Activated naive CD8-positive, alpha-beta T cell (primary cell): Measurements from ENCODE around the gene PAX8.

ENCODE experiments used
- H3K27ac Mint-ChIP-seq: one replicate; pipeline ENCODE4 v1.8.0; 2021; ENCODE audit warnings: mixed read lengths
- H3K27me3 Mint-ChIP-seq: one replicate; pipeline ENCODE4 v1.8.0; 2021; ENCODE audit warnings: mixed read lengths
- H3K36me3 Mint-ChIP-seq: one replicate; pipeline ENCODE4 v1.8.0; 2021; ENCODE audit warnings: mixed read lengths
- H3K4me1 Mint-ChIP-seq: one replicate; pipeline ENCODE4 v1.8.0; 2021; ENCODE audit warnings: low read depth, mixed read lengths
- H3K4me3 Mint-ChIP-seq: one replicate; pipeline ENCODE4 v1.8.0; 2021; ENCODE audit warnings: mild to moderate bottlenecking, mixed read lengths
- H3K9me3 Mint-ChIP-seq: one replicate; pipeline ENCODE4 v1.8.0; 2021; ENCODE audit warnings: low read depth, mixed read lengths

PAX8 gene

GRCh38 chr2:113178891-113179290, 99.8 kb downstream of the PAX8 start:
- Mint-ChIP-seq H3K27ac (peak overlapping the region; percentile 96), H3K4me3 (peak overlapping the region; percentile 96), H3K36me3 (peaks cover 13% of the 10 kb centered on the region)

GRCh38 chr2:113178069-113178746, 100.5 kb downstream of the PAX8 start:
- Mint-ChIP-seq H3K27me3 (no peaks in the 10 kb centered on the region), H3K4me3 (peak overlapping the region; percentile 96), H3K27ac (peak overlapping the region; percentile 96), H3K9me3 (no peaks in the 10 kb centered on the region), H3K36me3 (peaks cover 11% of the 10 kb centered on the region), H3K4me1 (peaks cover 78% of the 10 kb centered on the region)

More at GRCh38 chr2:113178891-113179290, 99.8 kb downstream of the PAX8 start:
- Mint-ChIP-seq H3K4me1 (peaks cover 78% of the 10 kb centered on the region), H3K9me3 (no peaks in the 10 kb centered on the region), H3K27me3 (no peaks in the 10 kb centered on the region)

- Mint-ChIP-seq H3K4me1 (peaks cover 81% of the 10 kb centered on the region), H3K9me3 (no peaks in the 10 kb centered on the region), H3K27ac (peak overlapping the region; percentile 96), H3K4me3 (peak overlapping the region; percentile 96), H3K36me3 (peaks cover 11% of the 10 kb centered on the region), H3K27me3 (no peaks in the 10 kb centered on the region)
Observed at GRCh38 chr2:113176696-113177355, 101.9 kb downstream of the PAX8 start.

DNA sequence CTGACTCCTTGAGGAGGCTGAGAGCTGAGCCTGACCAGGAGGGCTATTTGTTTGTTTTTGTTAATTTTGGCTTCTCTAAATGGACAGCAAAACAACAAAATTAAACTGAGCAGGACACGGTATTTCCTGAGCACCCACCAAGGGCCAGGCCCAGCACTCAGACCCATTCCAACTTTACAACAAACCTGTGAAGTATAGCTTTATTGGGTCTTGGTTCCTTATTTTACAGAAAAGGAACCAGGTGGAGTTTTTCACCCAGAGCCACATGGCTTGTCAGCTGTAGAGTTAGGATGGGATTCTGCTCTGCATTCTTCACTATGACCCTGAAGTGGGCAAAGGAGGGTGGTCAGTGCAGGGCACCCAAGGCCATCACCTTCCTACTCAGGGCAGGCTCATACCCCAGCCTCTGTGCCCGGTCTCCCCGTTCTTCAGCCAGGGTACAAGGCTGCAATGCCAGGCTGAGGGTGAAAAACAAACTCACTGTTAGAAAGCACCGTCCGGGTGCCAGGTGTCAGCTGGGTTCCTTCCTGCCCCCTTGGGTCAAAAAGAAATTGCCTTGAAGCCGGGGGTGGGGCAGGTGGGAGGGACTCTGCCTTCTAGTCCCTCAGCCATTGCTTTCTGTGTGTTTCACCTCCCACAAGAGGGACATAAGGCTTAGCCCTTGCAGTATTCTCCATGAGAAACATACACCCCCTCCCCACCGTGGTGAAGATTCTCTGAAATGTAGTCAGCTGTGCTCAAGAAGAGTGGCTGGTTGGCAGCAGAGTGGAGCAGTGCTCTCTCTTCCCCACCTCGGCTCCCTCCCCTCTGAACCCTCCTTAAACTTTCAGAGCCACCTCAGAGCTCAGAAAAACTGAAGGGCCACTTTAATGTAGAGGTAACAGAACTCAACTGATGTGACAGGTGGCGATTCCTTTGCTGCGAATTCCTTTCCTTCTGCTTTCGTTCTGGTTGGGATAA, 102.7 kb downstream of the PAX8 start:
- no peaks in the 10 kb centered on the region for H3K27me3 Mint-ChIP-seq
- H3K36me3 Mint-ChIP-seq, result peaks cover 14% of the 10 kb centered on the region
- peak overlapping the region; percentile 96 for H3K27ac Mint-ChIP-seq
- no peaks in the 10 kb centered on the region for H3K9me3 Mint-ChIP-seq
- peak overlapping the region; percentile 96 for H3K4me3 Mint-ChIP-seq
- H3K4me1 Mint-ChIP-seq, result peaks cover 81% of the 10 kb centered on the region

DNA sequence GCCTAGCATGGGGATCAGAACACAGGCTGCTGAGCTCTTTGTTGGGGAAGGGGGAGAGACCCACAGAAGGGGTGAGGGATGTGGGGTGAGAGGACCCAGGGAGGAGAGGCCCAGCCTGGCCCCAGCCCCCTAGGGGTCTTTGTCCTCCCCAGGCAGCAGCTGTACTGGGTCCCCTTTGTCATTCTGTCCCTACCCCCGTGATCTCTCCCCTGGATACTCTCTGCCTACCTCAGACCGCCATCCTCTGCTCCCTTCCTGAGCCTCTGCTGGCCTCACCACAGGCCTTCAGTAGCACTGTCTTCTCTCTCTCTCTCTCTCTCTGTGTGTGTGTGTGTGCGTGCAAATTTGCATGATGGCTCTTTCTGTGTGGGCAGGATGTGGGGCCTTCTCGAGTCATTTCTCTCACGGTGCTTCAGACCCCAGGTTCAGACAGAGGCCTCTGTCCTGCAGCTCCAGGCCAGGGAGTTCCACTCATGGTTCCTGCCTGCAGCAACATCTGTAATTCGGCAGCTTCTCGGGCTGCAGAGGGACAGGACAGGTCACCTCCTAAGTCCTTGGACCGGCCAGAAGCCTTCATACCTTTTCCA, 103.6 kb downstream of the PAX8 start:
- no peaks in the 10 kb centered on the region for H3K27me3 Mint-ChIP-seq
- peak overlapping the region; percentile 94 for H3K27ac Mint-ChIP-seq
- H3K9me3 Mint-ChIP-seq, result no peaks in the 10 kb centered on the region
- peaks cover 75% of the 10 kb centered on the region for H3K4me1 Mint-ChIP-seq
- H3K36me3 Mint-ChIP-seq, result peaks cover 15% of the 10 kb centered on the region
- H3K4me3 Mint-ChIP-seq, result peak overlapping the region; percentile 96

GRCh38 chr2:113174376-113174750, 104.4 kb downstream of the PAX8 start:
- no peaks in the 10 kb centered on the region for H3K27me3 Mint-ChIP-seq
- H3K36me3 Mint-ChIP-seq, result peaks cover 15% of the 10 kb centered on the region
- peaks cover 74% of the 10 kb centered on the region for H3K4me1 Mint-ChIP-seq
- H3K4me3 Mint-ChIP-seq, result peak overlapping the region; percentile 96
- peak overlapping the region; percentile 94 for H3K27ac Mint-ChIP-seq
- H3K9me3 Mint-ChIP-seq, result no peaks in the 10 kb centered on the region

DNA sequence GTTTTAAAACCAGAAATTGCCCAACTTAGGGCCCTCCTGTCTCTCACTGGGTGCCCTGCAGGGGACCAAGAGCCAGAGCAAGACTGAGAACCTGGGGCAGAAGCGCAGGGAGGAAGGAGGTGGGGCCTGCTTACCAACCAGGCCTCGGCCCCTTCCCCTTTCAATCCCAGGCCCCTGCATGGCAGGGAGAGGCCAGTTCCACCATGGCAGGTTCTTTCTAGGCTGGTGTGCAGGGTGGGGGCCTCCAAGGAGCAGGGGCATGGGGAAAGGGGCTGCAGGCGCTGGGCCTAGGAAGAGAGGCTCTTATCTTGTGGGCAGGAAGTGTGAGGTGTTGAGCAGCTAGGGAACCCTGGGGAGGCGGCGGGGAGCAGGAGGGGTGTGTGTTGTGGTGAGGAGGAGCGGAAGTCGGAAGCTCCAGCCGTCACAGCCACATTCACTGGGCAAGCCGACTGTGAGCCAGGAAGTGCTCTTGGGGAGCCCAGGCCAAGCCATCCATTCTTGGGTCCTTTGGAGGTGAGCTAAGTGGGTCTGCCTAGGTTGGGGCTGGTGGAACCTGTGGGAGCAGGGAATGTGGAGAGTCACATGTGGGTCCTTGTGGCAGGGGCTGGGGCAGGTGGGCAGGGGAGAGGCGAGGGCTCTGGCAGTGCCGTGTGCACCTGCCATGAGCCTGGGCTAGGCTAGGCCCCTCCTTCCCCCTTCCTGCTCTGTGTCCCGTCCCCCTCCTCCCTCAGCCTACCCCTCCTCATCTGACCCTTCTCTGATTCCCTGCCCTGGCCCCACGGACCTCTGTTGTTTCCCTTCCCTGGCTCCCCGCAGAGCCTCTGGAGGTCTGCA, 105.0 kb downstream of the PAX8 start, which contains the start of gene PSD4:
Gene PSD4, plus strand, starts transcription at position 430 of the 834 bp plus-strand sequence. CDS start 8,486 bp downstream, outside the sequence.
- H3K27ac Mint-ChIP-seq, result peak within 1 kb of the TSS; percentile 94
- peak within 1 kb of the TSS; percentile 96 for H3K4me3 Mint-ChIP-seq
- no peaks in the 10 kb centered on the region for H3K27me3 Mint-ChIP-seq
- H3K4me1 Mint-ChIP-seq, result peaks cover 74% of the 10 kb centered on the region
- no peaks in the 10 kb centered on the region for H3K9me3 Mint-ChIP-seq
- peaks cover 12% of the 10 kb centered on the region for H3K36me3 Mint-ChIP-seq

DNA sequence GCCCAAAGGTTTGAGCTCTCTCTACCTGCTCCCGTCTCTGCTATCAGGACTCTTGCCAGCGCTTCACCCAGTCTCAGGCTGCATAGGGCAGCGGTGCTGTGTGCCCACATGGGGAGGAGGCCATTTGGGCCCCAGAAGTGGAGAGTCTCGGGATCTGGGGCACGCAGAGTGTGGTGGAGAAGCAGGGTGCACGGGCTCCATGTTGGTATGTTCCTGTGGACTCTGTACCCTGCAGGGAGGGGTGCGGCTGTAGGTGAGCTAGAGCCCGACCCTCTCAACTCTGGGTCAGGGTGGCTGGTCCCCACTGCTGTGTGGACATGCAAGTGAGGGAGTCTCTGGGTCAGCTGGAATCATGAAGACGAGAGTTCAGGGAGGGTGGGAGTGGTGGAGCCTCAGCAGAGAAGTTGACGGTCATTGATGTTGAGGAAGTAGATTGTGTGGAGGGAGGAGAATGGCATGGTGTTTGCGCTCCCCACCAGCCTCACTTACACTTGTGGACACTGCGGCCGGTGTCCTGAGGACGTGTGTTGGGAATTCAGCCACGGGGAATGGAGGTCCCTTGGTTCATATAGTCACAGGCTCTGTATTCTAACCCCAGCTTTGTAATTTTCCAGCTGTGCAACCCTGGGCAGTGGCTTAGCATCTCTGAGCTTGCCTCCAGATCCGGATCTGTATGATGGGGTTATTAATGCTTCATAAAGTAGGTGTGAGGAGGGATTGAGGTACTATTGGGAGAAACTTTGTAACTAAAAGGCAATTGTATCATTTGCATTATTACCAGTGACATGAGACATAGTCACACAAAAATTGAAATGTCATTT, 105.8 kb downstream of the PAX8 start:
- Mint-ChIP-seq H3K4me3 (peak overlapping the region; percentile 96), H3K9me3 (no peaks in the 10 kb centered on the region), H3K4me1 (peaks cover 74% of the 10 kb centered on the region), H3K36me3 (peaks cover 12% of the 10 kb centered on the region), H3K27ac (peak overlapping the region; percentile 94), H3K27me3 (no peaks in the 10 kb centered on the region)

DNA sequence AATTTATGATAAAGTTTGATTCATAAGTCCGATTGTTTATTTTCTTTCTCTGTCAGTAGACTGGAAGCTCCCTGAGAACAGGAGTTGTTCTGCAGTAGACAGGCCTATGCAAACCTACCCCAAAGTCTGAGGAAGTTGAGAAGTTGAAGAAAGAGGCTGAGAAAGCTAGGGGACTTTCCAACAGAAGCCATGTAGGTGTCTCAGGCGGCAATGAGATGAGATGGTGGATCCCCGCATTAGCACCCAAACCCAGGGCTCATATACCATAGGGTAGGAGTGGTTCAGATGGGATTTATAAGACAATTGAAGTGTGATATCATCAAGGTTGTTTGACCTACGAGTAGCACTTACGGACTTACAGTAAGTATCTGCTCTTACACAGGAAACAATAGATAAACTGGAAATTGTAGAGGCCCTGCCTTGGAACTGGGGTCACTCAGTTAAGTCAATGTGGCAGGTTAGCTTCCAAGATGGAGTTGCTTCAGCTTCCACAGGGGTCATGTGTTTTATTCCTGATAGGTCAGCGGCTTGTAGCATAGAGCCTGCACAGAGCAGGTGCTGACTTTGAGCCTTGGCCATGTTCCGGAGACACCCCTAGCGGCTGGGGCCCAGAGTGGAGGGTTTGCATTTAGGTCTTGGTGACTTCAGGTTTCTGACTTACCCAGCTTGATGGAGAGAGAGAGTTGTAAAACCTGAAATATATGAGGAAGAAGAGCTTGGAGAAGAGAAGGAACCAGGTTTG, 107.2 kb downstream of the PAX8 start:
- Mint-ChIP-seq H3K9me3 (no peaks in the 10 kb centered on the region), H3K27me3 (no peaks in the 10 kb centered on the region), H3K4me3 (peak overlapping the region; percentile 64), H3K4me1 (peaks cover 74% of the 10 kb centered on the region), H3K36me3 (peaks cover 11% of the 10 kb centered on the region), H3K27ac (peak overlapping the region; percentile 94)

- peak overlapping the region; percentile 64 for H3K4me3 Mint-ChIP-seq
- peaks cover 78% of the 10 kb centered on the region for H3K4me1 Mint-ChIP-seq
- no peaks in the 10 kb centered on the region for H3K9me3 Mint-ChIP-seq
- H3K27me3 Mint-ChIP-seq, result no peaks in the 10 kb centered on the region
- peak overlapping the region; percentile 92 for H3K27ac Mint-ChIP-seq
- H3K36me3 Mint-ChIP-seq, result peaks cover 4% of the 10 kb centered on the region
Observed at GRCh38 chr2:113169586-113169985, 109.1 kb downstream of the PAX8 start.

DNA sequence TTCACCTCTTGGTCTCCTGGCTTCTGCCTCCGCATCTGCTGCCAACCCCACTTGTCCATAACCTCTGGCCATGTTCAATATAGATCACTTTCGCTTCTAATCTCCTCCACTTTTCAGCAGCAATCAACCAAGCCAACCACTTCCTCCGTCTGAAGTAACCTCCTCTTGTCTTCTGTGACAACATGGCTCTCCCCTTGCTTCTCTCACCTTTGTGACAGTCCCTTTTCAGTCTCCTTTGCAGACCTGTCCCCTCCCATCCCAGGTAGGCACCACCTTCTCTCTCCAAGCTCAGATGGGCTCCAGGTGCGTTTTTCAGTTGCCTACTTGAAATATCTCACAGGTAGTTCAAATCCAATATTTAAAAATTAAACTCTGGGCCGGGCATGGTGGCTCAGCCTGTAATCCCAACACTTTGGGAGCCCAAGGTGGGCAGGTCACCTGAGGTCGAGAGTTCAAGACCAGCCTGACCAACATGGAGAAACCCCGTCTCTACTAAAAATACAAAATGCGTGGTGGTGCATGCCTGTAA, 109.7 kb downstream of the PAX8 start:
- Mint-ChIP-seq H3K9me3 (no peaks in the 10 kb centered on the region), H3K36me3 (peaks cover 4% of the 10 kb centered on the region), H3K4me3 (peak overlapping the region; percentile 49), H3K27me3 (no peaks in the 10 kb centered on the region), H3K27ac (peak overlapping the region; percentile 99), H3K4me1 (peaks cover 82% of the 10 kb centered on the region)

DNA sequence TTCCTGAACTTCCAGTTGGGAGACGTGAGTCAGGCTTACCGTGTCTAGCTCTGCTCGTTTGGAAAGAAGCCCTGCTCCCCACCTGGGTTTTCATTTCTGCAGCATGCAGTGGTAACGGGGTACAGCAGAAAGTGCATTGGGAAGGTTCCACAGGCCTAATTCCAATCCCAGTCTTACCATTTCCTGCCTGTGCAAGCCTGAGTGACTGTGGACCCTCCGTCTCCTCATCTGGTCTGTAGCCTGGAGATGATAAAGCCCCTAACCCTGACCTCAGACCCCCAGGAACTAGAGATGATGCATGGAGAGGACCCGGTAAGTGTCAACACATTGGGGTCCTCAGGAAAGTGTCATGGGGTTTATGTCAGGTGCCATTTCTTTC, 110.8 kb downstream of the PAX8 start:
- H3K4me3 Mint-ChIP-seq, result peak overlapping the region; percentile 46
- peaks cover 4% of the 10 kb centered on the region for H3K36me3 Mint-ChIP-seq
- peak overlapping the region; percentile 99 for H3K27ac Mint-ChIP-seq
- no peaks in the 10 kb centered on the region for H3K27me3 Mint-ChIP-seq
- H3K4me1 Mint-ChIP-seq, result peaks cover 77% of the 10 kb centered on the region
- H3K9me3 Mint-ChIP-seq, result no peaks in the 10 kb centered on the region
